ENCODE data around the gene EVA1A.

GRCh38 chr2:75533135-75533534 is 27.6 kb downstream of the EVA1A start:
- TF ChIP-seq CTCF (IDR thresholded peaks at IDR 0.05; ENCODE audit: low read depth, low read length, poor library complexity, severe bottlenecking) (no peak), EZH2phosphoT487 (IDR thresholded peaks at IDR 0.05; ENCODE audit: borderline replicate concordance, low read length) (no peak)

All from DOHH2 (cell line).